ENCODE results near the gene CAP1.
"Not testable (repeated sequence)": the region's sequence is repeated elsewhere in the genome, so short reads cannot be mapped to it uniquely, and the experiment has no call there.

Gene CAP1

GRCh38 chr1:40040511-40041465 lies at the start of gene CAP1:
Gene CAP1 (plus strand): TSS chr1:40040729. CDS start chr1:40059347, 18,618 bp downstream.
- peaks cover 37 to 56% of the 10 kb centered on the region in 2 donors for H3K4me1 ChIP-seq (ENCODE audit: control insufficient read depth in 1 of 2, insufficient read depth in 2 of 2, low read length in 2 of 2)
- H3K9ac ChIP-seq (ENCODE audit: low read depth in 1 of 2, low read length in 2 of 2) = peak within 1 kb of the TSS; percentile 99 to 100
- H3K27ac ChIP-seq (ENCODE audit: low read depth, low read length) = peak within 1 kb of the TSS; percentile 100
- H3K9me3 ChIP-seq (ENCODE audit: control insufficient read depth in 1 of 2, low read length in 2 of 2) = no peaks in the 10 kb centered on the region
- H3K4me3 ChIP-seq (ENCODE audit: low read depth in 1 of 2, low read length in 2 of 2) = peak within 1 kb of the TSS; percentile 97 to 99
- H3K27me3 ChIP-seq (ENCODE audit: control insufficient read depth in 1 of 2, insufficient read depth in 2 of 2, low read length in 2 of 2) = no peaks in the 10 kb centered on the region
- peaks cover 0 to 6% of the 10 kb centered on the region in 2 donors for H3K36me3 ChIP-seq (ENCODE audit: control insufficient read depth in 1 of 2, insufficient read depth in 2 of 2, low read length in 2 of 2)

- no peaks in the 10 kb centered on the region for H3K9me3 ChIP-seq (ENCODE audit: control insufficient read depth in 1 of 2, low read length in 2 of 2)
- H3K36me3 ChIP-seq (ENCODE audit: control insufficient read depth in 1 of 2, insufficient read depth in 2 of 2, low read length in 2 of 2) = no peaks in the 10 kb centered on the region
- no peak overlapping the region for H3K9ac ChIP-seq (ENCODE audit: low read depth in 1 of 2, low read length in 2 of 2)
- no peaks in the 10 kb centered on the region for H3K27me3 ChIP-seq (ENCODE audit: control insufficient read depth in 1 of 2, insufficient read depth in 2 of 2, low read length in 2 of 2)
- H3K4me3 ChIP-seq (ENCODE audit: low read depth in 1 of 2, low read length in 2 of 2) = no peak overlapping the region
- no peak overlapping the region for H3K27ac ChIP-seq (ENCODE audit: low read depth, low read length)
- peaks cover 7 to 9% of the 10 kb centered on the region in 2 donors for H3K4me1 ChIP-seq (ENCODE audit: control insufficient read depth in 1 of 2, insufficient read depth in 2 of 2, low read length in 2 of 2)
These were observed 48.3 kb upstream of the CAP1 start for GRCh38 chr1:39992234-39992633.

- H3K36me3 ChIP-seq (ENCODE audit: control insufficient read depth in 1 of 2, insufficient read depth in 2 of 2, low read length in 2 of 2) = no peaks in the 10 kb centered on the region
- H3K4me1 ChIP-seq (ENCODE audit: control insufficient read depth in 1 of 2, insufficient read depth in 2 of 2, low read length in 2 of 2) = peaks cover 7 to 9% of the 10 kb centered on the region in 2 donors
- H3K9me3 ChIP-seq (ENCODE audit: control insufficient read depth in 1 of 2, low read length in 2 of 2) = no peaks in the 10 kb centered on the region
- no peak overlapping the region for H3K9ac ChIP-seq (ENCODE audit: low read depth in 1 of 2, low read length in 2 of 2)
- no peak overlapping the region for H3K27ac ChIP-seq (ENCODE audit: low read depth, low read length)
- no peak overlapping the region for H3K4me3 ChIP-seq (ENCODE audit: low read depth in 1 of 2, low read length in 2 of 2)
- H3K27me3 ChIP-seq (ENCODE audit: control insufficient read depth in 1 of 2, insufficient read depth in 2 of 2, low read length in 2 of 2) = no peaks in the 10 kb centered on the region
These were observed 47.6 kb upstream of the CAP1 start for GRCh38 chr1:39992888-39993287.

- Histone ChIP-seq H3K27me3 (ENCODE audit: control insufficient read depth in 1 of 2, insufficient read depth in 2 of 2, low read length in 2 of 2) (no peaks in the 10 kb centered on the region), H3K4me3 (ENCODE audit: low read depth in 1 of 2, low read length in 2 of 2) (no peak overlapping the region)
These were observed 44.5 kb upstream of the CAP1 start for GRCh38 chr1:39995973-39996393.

GRCh38 chr1:39996396-39997004 lies 44.0 kb upstream of the CAP1 start:
- Histone ChIP-seq H3K4me1 (ENCODE audit: control insufficient read depth in 1 of 2, insufficient read depth in 2 of 2, low read length in 2 of 2) (peaks cover 7 to 9% of the 10 kb centered on the region in 2 donors), H3K9me3 (ENCODE audit: control insufficient read depth in 1 of 2, low read length in 2 of 2) (no peaks in the 10 kb centered on the region), H3K4me3 (ENCODE audit: low read depth in 1 of 2, low read length in 2 of 2) (no peak overlapping the region), H3K27me3 (ENCODE audit: control insufficient read depth in 1 of 2, insufficient read depth in 2 of 2, low read length in 2 of 2) (no peaks in the 10 kb centered on the region), H3K9ac (ENCODE audit: low read depth in 1 of 2, low read length in 2 of 2) (no peak overlapping the region), H3K27ac (ENCODE audit: low read depth, low read length) (no peak overlapping the region), H3K36me3 (ENCODE audit: control insufficient read depth in 1 of 2, insufficient read depth in 2 of 2, low read length in 2 of 2) (no peaks in the 10 kb centered on the region)

More at GRCh38 chr1:39995973-39996393, 44.5 kb upstream of the CAP1 start:
- H3K27ac ChIP-seq (ENCODE audit: low read depth, low read length) = no peak overlapping the region
- peaks cover 7 to 9% of the 10 kb centered on the region in 2 donors for H3K4me1 ChIP-seq (ENCODE audit: control insufficient read depth in 1 of 2, insufficient read depth in 2 of 2, low read length in 2 of 2)
- H3K9ac ChIP-seq (ENCODE audit: low read depth in 1 of 2, low read length in 2 of 2) = no peak overlapping the region
- H3K9me3 ChIP-seq (ENCODE audit: control insufficient read depth in 1 of 2, low read length in 2 of 2) = no peaks in the 10 kb centered on the region
- H3K36me3 ChIP-seq (ENCODE audit: control insufficient read depth in 1 of 2, insufficient read depth in 2 of 2, low read length in 2 of 2) = no peaks in the 10 kb centered on the region

GRCh38 chr1:40001456-40001855 lies 39.1 kb upstream of the CAP1 start:
- Histone ChIP-seq H3K9ac (ENCODE audit: low read depth in 1 of 2, low read length in 2 of 2) (no peak overlapping the region), H3K36me3 (ENCODE audit: control insufficient read depth in 1 of 2, insufficient read depth in 2 of 2, low read length in 2 of 2) (no peaks in the 10 kb centered on the region), H3K9me3 (ENCODE audit: control insufficient read depth in 1 of 2, low read length in 2 of 2) (no peaks in the 10 kb centered on the region), H3K4me1 (ENCODE audit: control insufficient read depth in 1 of 2, insufficient read depth in 2 of 2, low read length in 2 of 2) (peaks cover 3% of the 10 kb centered on the region in 2 donors), H3K27me3 (ENCODE audit: control insufficient read depth in 1 of 2, insufficient read depth in 2 of 2, low read length in 2 of 2) (no peaks in the 10 kb centered on the region), H3K27ac (ENCODE audit: low read depth, low read length) (no peak overlapping the region), H3K4me3 (ENCODE audit: low read depth in 1 of 2, low read length in 2 of 2) (no peak overlapping the region)

GRCh38 chr1:40003156-40004093 lies 37.1 kb upstream of the CAP1 start:
- H3K27ac ChIP-seq (ENCODE audit: low read depth, low read length) = no peak overlapping the region
- H3K36me3 ChIP-seq (ENCODE audit: control insufficient read depth in 1 of 2, insufficient read depth in 2 of 2, low read length in 2 of 2) = no peaks in the 10 kb centered on the region
- H3K4me3 ChIP-seq (ENCODE audit: low read depth in 1 of 2, low read length in 2 of 2) = no peak overlapping the region
- H3K4me1 ChIP-seq (ENCODE audit: control insufficient read depth in 1 of 2, insufficient read depth in 2 of 2, low read length in 2 of 2) = peaks cover 0 to 3% of the 10 kb centered on the region in 2 donors
- H3K9ac ChIP-seq (ENCODE audit: low read depth in 1 of 2, low read length in 2 of 2) = no peak overlapping the region
- no peaks in the 10 kb centered on the region for H3K9me3 ChIP-seq (ENCODE audit: control insufficient read depth in 1 of 2, low read length in 2 of 2)
- H3K27me3 ChIP-seq (ENCODE audit: control insufficient read depth in 1 of 2, insufficient read depth in 2 of 2, low read length in 2 of 2) = no peaks in the 10 kb centered on the region

- peaks cover 0 to 3% of the 10 kb centered on the region in 2 donors for H3K4me1 ChIP-seq (ENCODE audit: control insufficient read depth in 1 of 2, insufficient read depth in 2 of 2, low read length in 2 of 2)
- no peak overlapping the region for H3K27ac ChIP-seq (ENCODE audit: low read depth, low read length)
- no peaks in the 10 kb centered on the region for H3K27me3 ChIP-seq (ENCODE audit: control insufficient read depth in 1 of 2, insufficient read depth in 2 of 2, low read length in 2 of 2)
- H3K9ac ChIP-seq (ENCODE audit: low read depth in 1 of 2, low read length in 2 of 2) = no peak overlapping the region
- no peaks in the 10 kb centered on the region for H3K36me3 ChIP-seq (ENCODE audit: control insufficient read depth in 1 of 2, insufficient read depth in 2 of 2, low read length in 2 of 2)
- no peaks in the 10 kb centered on the region for H3K9me3 ChIP-seq (ENCODE audit: control insufficient read depth in 1 of 2, low read length in 2 of 2)
- H3K4me3 ChIP-seq (ENCODE audit: low read depth in 1 of 2, low read length in 2 of 2) = no peak overlapping the region
These were observed 35.7 kb upstream of the CAP1 start for GRCh38 chr1:40004857-40005256.

GRCh38 chr1:40007481-40008034 lies 33.0 kb upstream of the CAP1 start:
- H3K27ac ChIP-seq (ENCODE audit: low read depth, low read length); H3K4me3 ChIP-seq (ENCODE audit: low read depth in 1 of 2, low read length in 2 of 2); H3K4me1 ChIP-seq (ENCODE audit: control insufficient read depth in 1 of 2, insufficient read depth in 2 of 2, low read length in 2 of 2); H3K9me3 ChIP-seq (ENCODE audit: control insufficient read depth in 1 of 2, low read length in 2 of 2); H3K27me3 ChIP-seq (ENCODE audit: control insufficient read depth in 1 of 2, insufficient read depth in 2 of 2, low read length in 2 of 2); H3K36me3 ChIP-seq (ENCODE audit: control insufficient read depth in 1 of 2, insufficient read depth in 2 of 2, low read length in 2 of 2); H3K9ac ChIP-seq (ENCODE audit: low read depth in 1 of 2, low read length in 2 of 2): not testable (repeated sequence)

Data from duodenal mucosa (tissue), 2 donors.